Upper lobe of right lung (tissue), 1 donor: ENCODE results near the gene SLC41A1. TPM values are rescaled to one million over a fixed set of nuclear protein-coding genes. Genes with fewer than 3 reads are reported as not detected.
A peak's percentile ranks its signal among the peaks of the same experiment; 100 is the strongest.

Source experiments
- ATAC-seq: fragments of 200-7000 bp; cut with Tn5 transposase; one replicate; pipeline ENCODE4 v1.9.1; 2020; ENCODE audit warnings: mild to moderate bottlenecking, moderate library complexity
- DNase-seq: peaks from one replicate; pipeline ENCODE4 v3.0.0-alpha.2; 2020
- H3K27ac ChIP-seq: fragments of 200-600 bp; one replicate; pipeline ENCODE4 v1.8.0; 2022
- H3K27me3 ChIP-seq: fragments of 200-600 bp; one replicate; pipeline ENCODE4 v1.8.0; 2022; ENCODE audit warnings: mild to moderate bottlenecking
- H3K36me3 ChIP-seq: fragments of 200-600 bp; one replicate; pipeline ENCODE4 v1.8.0; 2022
- H3K4me1 ChIP-seq: fragments of 200-600 bp; one replicate; pipeline ENCODE4 v1.8.0; 2022
- H3K4me3 ChIP-seq: fragments of 200-600 bp; one replicate; pipeline ENCODE4 v1.8.0; 2022; ENCODE audit warnings: mild to moderate bottlenecking
- H3K9me3 ChIP-seq: fragments of 200-600 bp; one replicate; pipeline ENCODE4 v1.8.0; 2022
- intact Hi-C: fragments of 100-400 bp; cut with DNase I; formaldehyde crosslinking; loops from one replicate; pipeline ENCODE4 v1.11.0; 2022
- total RNA-seq: library from RNA; stranded (reverse); fragmentation: NEBNext Ultra II Directional; extraction: Animal tissue kit (Norgen Biotek cat#: 25700); gene quantifications from one replicate; pipeline ENCODE4 v1.2.1, GENCODE V29; 2021
- TF ChIP-seq, protein P1 (sequence below): fragments of 200-600 bp; IDR thresholded peaks from one replicate; pipeline ENCODE4 v1.8.0; 2022; ENCODE audit warnings: antibody characterized with exemption
- donor health status: DM: no; HTN: yes; CAD: no; lungs with severe emphysema.

Gene SLC41A1
- total RNA-seq, 1 donor from 2014 or later: 35.8 TPM

DNA sequence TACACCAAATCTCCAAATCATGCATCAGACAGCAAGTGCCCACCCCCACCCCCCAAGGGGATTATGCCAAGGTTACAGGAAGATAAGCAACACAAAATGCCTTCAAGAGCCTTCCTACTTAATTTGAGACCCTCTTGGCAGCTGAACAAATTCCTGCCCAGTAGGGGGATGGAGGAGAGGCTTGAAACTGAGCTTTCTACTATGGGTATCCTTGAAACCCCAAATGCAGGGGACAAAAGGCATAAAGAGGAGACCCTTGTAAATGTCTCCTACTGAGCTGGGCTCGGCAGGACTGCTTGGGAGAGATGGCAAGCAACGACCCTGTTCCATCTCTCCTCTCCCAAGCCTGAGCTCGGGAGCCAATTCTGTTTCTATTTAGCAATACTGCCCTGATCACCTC, 3.5 kb downstream of the SLC41A1 start:
- Histone ChIP-seq H3K27me3 (no peaks in the 10 kb centered on the region), H3K4me1 (peaks cover 46% of the 10 kb centered on the region), H3K36me3 (peaks cover 13% of the 10 kb centered on the region), H3K27ac (no peak overlapping the region), H3K9me3 (no peaks in the 10 kb centered on the region), H3K4me3 (no peak overlapping the region)
- TF ChIP-seq, protein P1, sequence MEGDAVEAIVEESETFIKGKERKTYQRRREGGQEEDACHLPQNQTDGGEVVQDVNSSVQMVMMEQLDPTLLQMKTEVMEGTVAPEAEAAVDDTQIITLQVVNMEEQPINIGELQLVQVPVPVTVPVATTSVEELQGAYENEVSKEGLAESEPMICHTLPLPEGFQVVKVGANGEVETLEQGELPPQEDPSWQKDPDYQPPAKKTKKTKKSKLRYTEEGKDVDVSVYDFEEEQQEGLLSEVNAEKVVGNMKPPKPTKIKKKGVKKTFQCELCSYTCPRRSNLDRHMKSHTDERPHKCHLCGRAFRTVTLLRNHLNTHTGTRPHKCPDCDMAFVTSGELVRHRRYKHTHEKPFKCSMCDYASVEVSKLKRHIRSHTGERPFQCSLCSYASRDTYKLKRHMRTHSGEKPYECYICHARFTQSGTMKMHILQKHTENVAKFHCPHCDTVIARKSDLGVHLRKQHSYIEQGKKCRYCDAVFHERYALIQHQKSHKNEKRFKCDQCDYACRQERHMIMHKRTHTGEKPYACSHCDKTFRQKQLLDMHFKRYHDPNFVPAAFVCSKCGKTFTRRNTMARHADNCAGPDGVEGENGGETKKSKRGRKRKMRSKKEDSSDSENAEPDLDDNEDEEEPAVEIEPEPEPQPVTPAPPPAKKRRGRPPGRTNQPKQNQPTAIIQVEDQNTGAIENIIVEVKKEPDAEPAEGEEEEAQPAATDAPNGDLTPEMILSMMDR: no peak
- intact Hi-C loops: no loop called here
- ATAC-seq (no peak), DNase-seq (no peak)

DNA sequence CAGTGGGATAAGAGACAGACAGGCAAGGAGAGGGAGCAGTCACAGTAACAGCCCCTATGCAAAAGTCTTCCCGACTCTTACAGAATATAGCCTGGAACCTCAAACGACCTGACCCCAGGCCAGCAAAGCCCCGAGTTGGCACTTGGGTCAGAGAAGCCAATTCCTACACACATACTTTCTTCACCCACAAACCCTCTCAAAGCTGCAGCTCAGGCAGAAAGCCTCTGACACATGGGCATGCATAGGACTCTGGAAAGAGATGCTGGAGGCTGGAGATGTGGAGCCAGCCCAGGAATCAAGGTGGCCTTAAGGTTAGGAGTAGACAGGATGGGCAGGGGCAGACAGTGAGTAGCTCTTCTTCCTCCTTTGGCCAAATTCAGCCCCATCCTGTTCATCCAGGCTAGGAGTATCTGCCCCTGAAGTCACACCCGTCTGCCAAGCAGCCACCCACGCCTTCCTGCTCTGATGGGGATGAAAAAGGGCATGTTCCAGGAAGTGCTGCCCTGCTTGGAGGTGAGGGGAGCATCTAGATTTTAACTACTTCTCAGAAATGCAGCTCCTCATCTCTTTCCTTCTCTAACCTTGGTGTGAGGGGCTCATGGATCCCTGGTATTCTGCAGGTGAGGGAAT, 7.8 kb downstream of the SLC41A1 start:
- Histone ChIP-seq H3K36me3 (peaks cover 7% of the 10 kb centered on the region), H3K27me3 (no peaks in the 10 kb centered on the region), H3K4me1 (peaks cover 25% of the 10 kb centered on the region), H3K27ac (no peak overlapping the region), H3K4me3 (no peak overlapping the region), H3K9me3 (no peaks in the 10 kb centered on the region)
- DNase-seq (no peak), ATAC-seq (peak; percentile 15)
- TF ChIP-seq, protein P1: no peak
- intact Hi-C loops: no loop called here

DNA sequence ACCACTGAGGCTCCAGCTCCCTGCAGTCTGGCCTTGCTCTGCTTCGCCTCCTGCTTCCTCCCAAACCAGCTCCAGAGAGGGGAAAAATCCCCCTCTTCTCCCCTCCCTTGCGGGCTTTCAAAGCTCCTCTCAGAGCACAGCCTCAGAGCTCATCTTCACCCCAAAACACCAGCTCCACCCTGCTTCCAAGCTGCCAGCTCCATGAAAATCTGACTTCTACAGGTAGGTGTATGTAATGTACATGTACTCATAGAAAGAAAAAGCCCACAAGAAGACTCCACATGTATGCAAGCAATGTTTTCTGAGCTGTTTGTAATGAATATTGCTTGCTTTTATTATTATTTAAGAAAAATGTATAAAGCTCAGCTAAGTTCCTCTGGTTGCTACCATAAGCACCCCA, 8.4 kb downstream of the SLC41A1 start:
- TF ChIP-seq, protein P1: no peak
- Histone ChIP-seq H3K27me3 (no peaks in the 10 kb centered on the region), H3K4me1 (peaks cover 19% of the 10 kb centered on the region), H3K9me3 (no peaks in the 10 kb centered on the region), H3K36me3 (peaks cover 7% of the 10 kb centered on the region), H3K27ac (no peak overlapping the region), H3K4me3 (no peak overlapping the region)
- DNase-seq: no peak
- ATAC-seq: no peak
- intact Hi-C loops: no loop called here

DNA sequence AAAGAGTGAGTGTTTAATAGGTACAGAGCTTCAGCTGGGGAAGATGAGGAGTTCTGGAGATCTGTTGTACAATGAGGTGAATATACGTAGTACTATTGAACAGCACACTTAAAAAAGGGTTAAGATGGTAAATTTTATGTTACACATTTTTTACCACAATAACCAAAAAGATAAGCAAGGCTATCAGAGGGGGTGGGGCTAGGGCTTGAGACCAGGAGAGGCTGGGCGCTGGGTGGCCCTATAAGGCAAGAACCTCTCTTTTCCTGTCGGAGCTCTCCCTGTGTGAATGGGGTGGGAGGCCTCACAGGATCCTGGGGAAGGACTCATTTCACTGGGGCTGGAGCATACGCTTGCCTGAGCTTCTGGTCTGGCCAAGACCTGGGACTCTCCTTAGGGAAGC, 9.0 kb downstream of the SLC41A1 start:
- Histone ChIP-seq H3K4me1 (peaks cover 14% of the 10 kb centered on the region), H3K9me3 (no peaks in the 10 kb centered on the region), H3K4me3 (no peak overlapping the region), H3K27ac (no peak overlapping the region), H3K27me3 (no peaks in the 10 kb centered on the region), H3K36me3 (peaks cover 12% of the 10 kb centered on the region)
- intact Hi-C loops: no loop called here
- DNase-seq (no peak), ATAC-seq (no peak)
- TF ChIP-seq, protein P1: no peak

DNA sequence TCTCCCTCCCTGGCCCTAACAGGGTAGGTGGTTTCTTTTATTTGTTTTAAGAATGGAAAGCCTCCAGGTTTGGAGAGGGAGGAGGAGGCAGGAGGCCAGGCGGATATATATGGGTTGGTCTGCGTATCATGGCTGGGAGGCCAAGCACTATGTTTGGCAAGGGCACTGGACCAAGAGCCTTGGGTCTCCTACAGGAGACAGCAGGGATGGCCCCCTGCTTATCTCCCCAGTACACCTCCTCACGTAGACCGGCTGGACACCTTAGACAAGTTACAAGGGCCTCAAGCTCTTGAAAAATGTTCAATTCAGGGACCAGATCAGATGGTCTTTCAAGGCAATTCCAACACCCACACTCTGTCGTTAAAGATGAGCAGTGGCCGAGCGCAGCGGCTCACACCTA, 10.9 kb downstream of the SLC41A1 start:
- intact Hi-C loops: no loop called here
- Histone ChIP-seq H3K9me3 (no peaks in the 10 kb centered on the region), H3K27ac (no peak overlapping the region), H3K4me3 (no peak overlapping the region), H3K27me3 (no peaks in the 10 kb centered on the region), H3K4me1 (peaks cover 14% of the 10 kb centered on the region), H3K36me3 (peaks cover 32% of the 10 kb centered on the region)
- DNase-seq: no peak
- ATAC-seq: no peak
- TF ChIP-seq, protein P1: no peak
